ENCODE measurements around the gene RAB3IL1.

GRCh38 chr11:61854966-61855714, 62.2 kb downstream of the RAB3IL1 start:
- TF ChIP-seq EZH2 (IDR thresholded peaks at IDR 0.05; ENCODE audit: borderline replicate concordance, low read depth, low read length, severe bottlenecking) (no peak), CTCF (IDR thresholded peaks at IDR 0.05; ENCODE audit: borderline replicate concordance, extremely low read depth, low read length, poor library complexity, severe bottlenecking) (no peak)
